ENCODE measurements around the gene PCDHGC5. TPM values are rescaled to one million over a fixed set of nuclear protein-coding genes. Genes with fewer than 3 reads are reported as not detected.

The PCDHGC5 gene
- total and polyA plus RNA-seq, 2 of the 8 experiments (the other 6 are each of a cell fraction or from before 2014, with no cell fraction given) = 0.41 to 1.1 TPM

- Histone ChIP-seq H3K23me2 (ENCODE audit: low read depth, low read length) (no peaks in the 10 kb centered on the region), H2BK15ac (ENCODE audit: low read length) (no peak overlapping the region), H4K5ac (ENCODE audit: insufficient read length, low read depth, low read length) (no peak overlapping the region), H3K79me2 (ENCODE audit: control insufficient read depth in 1 of 2, insufficient read depth in 2 of 2, low read length in 2 of 2) (no peaks in the 10 kb centered on the region), H3K23ac (ENCODE audit: insufficient read length) (no peak overlapping the region), H3K4me1 (replicated peaks in 1 of 4; ENCODE audit: control insufficient read depth in 3 of 4, insufficient read depth in 4 of 4, low read length in 3 of 4) (no peaks in the 10 kb centered on the region), H4K20me1 (replicated peaks in 1 of 2; ENCODE audit: control insufficient read depth in 1 of 2, insufficient read depth in 2 of 2, low read length in 2 of 2) (no peaks in the 10 kb centered on the region), H3K9me3 (ENCODE audit: insufficient read depth in 2 of 2, low read depth in 1 of 2, low read length in 1 of 2) (no peaks in the 10 kb centered on the region), H3K27me3 (replicated peaks in 1 of 4; ENCODE audit: control insufficient read depth in 3 of 4, extremely low read depth in 1 of 4, insufficient read depth in 3 of 4, low read length in 3 of 4) (no peaks in the 10 kb centered on the region), H2BK12ac (ENCODE audit: low read depth, low read length) (no peak overlapping the region), H4K91ac (replicated peaks; ENCODE audit: insufficient read length, low read length) (no peak overlapping the region), H2BK120ac (replicated peaks; ENCODE audit: low read depth, low read length) (no peak overlapping the region), H3K4ac (replicated peaks; ENCODE audit: insufficient read length, low read depth, low read length) (no peak overlapping the region), H2AK5ac (ENCODE audit: low read depth, low read length) (no peak overlapping the region), H2BK20ac (ENCODE audit: low read length) (no peak overlapping the region), H3K56ac (replicated peaks; ENCODE audit: insufficient read length, low read depth, low read length) (no peak overlapping the region), H3K79me1 (ENCODE audit: low read depth, low read length) (no peaks in the 10 kb centered on the region), H3K14ac (ENCODE audit: insufficient read length) (no peak overlapping the region), H2AFZ (ENCODE audit: low read length) (no peak overlapping the region), H3K4me2 (ENCODE audit: insufficient read depth in 1 of 2, low read depth in 2 of 2, low read length in 2 of 2) (no peak overlapping the region), H2BK5ac (ENCODE audit: low read depth, low read length) (no peak overlapping the region), H3K9ac (replicated peaks in 1 of 4; ENCODE audit: extremely low read depth in 1 of 4, low read depth in 3 of 4, low read length in 3 of 4) (no peak overlapping the region), H4K8ac (ENCODE audit: extremely low read depth, insufficient read depth, low read length) (no peak overlapping the region), H3K36me3 (ENCODE audit: control insufficient read depth in 2 of 4, insufficient read depth in 4 of 4, low read length in 3 of 4) (peaks cover 7 to 22% (median 7%) of the 10 kb centered on the region in 4 experiments; a peak in 7 of 8 replicates), H3K18ac (ENCODE audit: extremely low read depth, low read length) (no peak overlapping the region), H3K27ac (ENCODE audit: low read depth, low read length) (no peak overlapping the region), H3K4me3 (ENCODE audit: extremely low read depth in 1 of 4, insufficient read depth in 2 of 4, low read depth in 3 of 4, low read length in 4 of 4) (no peak overlapping the region)
- POLR2A ChIA-PET (ENCODE audit: partially characterized antibody) = no interaction called here
- FAIRE-seq = no peak
- TF ChIP-seq BRCA1 (IDR thresholded peaks at IDR 0.05; ENCODE audit: low read depth, low read length) = no peak
- TF ChIP-seq SIRT6 (IDR thresholded peaks at IDR 0.05; ENCODE audit: low read length) = no peak
- no peak for TF ChIP-seq POLR2A (IDR thresholded peaks at IDR 0.05; ENCODE audit: control extremely low read depth in 1 of 2, low read depth in 2 of 2, low read length in 2 of 2)
- TF ChIP-seq KDM1A (IDR thresholded peaks at IDR 0.05; ENCODE audit: borderline replicate concordance, low read length) = no peak
- no peak for TF ChIP-seq SUZ12 (IDR thresholded peaks at IDR 0.05; ENCODE audit: low read length)
- TF ChIP-seq RFX5 (IDR thresholded peaks at IDR 0.05; ENCODE audit: borderline replicate concordance, low read depth, low read length) = no peak
- TF ChIP-seq ZNF274 (IDR thresholded peaks at IDR 0.05; ENCODE audit: borderline replicate concordance, extremely low read depth, low read length) = no peak
- no peak for TF ChIP-seq SIX5 (IDR thresholded peaks at IDR 0.05; ENCODE audit: low read depth, low read length)
- no peak for TF ChIP-seq TEAD4 (IDR thresholded peaks at IDR 0.05; ENCODE audit: low read depth, low read length)
- 73% methylated on average over 1 of the region's 1 CpG; no CpG with 5 or more reads in 1 of the 2 experiments for WGBS, 2 experiments (ENCODE audit: extremely low coverage in 1 of 2, insufficient coverage in 1 of 2, insufficient read length in 1 of 2, insufficient replicate concordance in 2 of 2, low coverage in 1 of 2, low lambda C conversion rate in 2 of 2, missing lambda C conversion rate in 1 of 2)
- CTCF ChIA-PET (ENCODE audit: partially characterized antibody) = interaction anchor here (0.6 to 50.9 kb wide), 12 partner anchors 10 to 341 kb away, joined by 3 to 1236 read pairs (median 4); partner anchors contain the start of genes PCDHB11, PCDHGA10, PCDHGA11 and PCDHGA3
- DNase-seq (ENCODE audit: low read depth in 1 of 2, low spot score in 2 of 2) = no peak
Measured at GRCh38 chr5:141533897-141534296, 45.0 kb downstream of the PCDHGC5 start.

Data from H1 (cell line).